Measurements from ENCODE around the gene VWA3A.
"Not testable (repeated sequence)": the region's sequence is repeated elsewhere in the genome, so short reads cannot be mapped to it uniquely, and the experiment has no call there.

Gene VWA3A

DNA sequence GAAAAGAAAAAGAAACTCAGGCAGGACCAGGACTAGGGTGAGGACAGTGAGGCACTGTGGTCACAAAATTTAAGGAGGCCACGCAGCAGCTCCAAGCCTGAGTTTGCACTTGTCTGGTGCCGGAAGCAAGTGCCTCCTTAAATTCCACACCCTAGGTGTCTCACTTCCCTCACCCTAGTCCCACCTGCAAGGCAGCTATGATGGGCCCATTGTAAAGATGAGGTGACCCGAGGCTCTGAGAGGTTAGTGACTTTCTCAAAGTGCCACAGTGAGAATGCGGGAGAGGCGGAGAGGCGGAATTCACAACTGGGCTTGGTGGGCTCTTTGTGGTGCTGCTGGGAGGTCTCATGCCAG lies 92.3 kb downstream of the VWA3A start:
- DNase-seq = no peak

DNA sequence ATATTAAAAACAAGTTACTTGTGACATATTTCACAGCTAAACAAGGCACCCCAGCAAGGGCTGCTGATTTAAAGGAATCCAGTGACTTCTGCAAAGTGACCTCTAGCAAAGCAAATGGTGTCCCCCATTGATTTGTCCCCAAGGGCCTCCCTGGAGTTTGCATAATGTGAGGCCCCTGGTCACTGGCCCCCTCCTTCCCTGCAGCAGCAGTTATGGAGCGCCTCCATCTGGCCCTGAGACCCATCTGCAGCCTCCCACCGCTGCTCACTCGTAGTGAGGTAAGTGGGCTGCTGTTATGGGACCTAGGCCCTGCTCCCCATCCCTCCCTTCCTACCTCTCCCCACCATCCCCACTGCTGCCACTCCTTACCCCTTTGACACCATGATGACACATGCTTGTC lies 94.2 kb downstream of the VWA3A start:
- no peak for DNase-seq

DNA sequence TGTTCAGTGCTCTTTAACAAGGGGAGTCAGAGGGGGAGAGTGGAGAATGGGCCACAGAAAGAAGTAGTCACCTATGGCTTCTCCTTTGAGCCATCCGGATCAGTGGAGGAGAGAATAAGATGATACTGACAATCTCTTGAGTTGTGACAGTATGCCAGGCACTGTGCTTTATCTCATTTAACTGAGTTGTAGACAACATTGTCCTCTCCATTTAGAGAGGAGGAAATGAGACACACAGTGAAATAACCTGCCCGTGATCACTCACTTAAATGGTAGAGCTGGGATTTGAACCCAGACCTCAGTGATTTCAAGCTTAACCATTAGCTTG lies 95.9 kb downstream of the VWA3A start:
- DNase-seq = no peak

DNA sequence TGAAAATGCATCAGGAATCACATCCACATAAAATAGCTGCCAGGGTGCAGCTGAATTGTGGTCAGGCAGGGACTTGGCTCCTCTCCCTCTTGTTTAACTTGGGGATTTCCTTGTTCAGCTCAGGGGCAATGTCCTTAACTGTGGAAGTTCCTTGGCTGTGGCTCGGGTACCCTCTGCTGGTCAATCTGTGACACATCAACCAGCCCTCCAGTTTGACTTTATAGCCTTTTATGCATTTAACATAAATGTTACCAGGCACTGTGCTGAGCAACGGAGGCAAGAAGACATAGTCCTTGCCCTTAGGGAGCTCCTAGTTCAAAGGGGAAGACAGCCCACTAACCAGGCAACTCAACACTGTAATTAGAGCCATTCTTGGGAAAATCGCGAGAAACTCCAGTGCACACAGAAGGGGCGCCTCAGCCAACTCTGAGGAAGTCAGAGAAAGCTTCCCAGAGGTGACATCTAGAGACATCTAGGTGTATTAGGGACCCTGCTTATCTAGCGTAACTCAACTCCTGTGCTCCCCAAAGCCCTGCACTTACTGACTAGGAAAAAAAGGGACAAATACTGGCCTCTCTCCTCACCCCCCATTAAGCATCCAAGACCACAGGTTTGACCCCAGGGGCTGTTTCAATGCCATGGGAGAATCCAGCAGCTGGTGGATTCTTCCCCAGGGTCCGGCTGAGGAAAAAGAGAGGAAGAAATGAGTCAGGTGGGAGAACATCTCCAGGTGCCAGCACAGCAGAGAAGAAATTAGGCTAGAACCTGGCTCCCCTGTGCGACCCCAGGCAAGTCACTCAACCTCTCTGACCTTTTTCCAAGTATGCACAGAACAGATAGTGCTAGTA lies 96.5 kb downstream of the VWA3A start:
- peak; percentile 70 for DNase-seq

DNA sequence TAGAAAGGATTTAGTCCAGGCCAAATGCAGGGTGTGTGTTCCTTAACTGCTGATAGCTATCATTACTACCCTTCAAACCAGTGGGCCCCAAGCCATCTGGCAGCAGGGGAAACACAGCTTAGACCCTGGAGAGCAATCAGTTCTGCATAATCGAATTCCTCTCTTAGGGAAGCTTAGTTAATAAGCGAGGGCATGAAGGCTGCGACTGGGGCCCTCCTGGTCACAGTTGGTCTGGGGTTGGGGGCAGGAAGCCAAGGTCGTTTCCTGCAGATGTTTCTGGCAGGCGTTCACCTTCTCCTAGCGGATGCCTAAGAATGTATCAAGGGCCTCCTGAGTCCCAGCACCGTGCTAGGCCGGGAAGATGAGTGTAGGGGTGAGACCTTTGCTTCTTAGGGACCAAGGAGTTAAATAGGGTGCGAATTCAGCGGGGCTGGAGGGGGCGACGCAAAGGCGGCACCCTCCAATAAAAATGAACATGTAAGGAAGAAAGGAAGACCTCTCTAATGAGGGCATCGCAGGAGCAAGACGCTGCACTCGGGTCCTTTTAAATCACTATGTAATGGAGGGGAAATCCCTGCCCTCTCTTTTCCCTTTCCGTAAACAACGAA lies 97.2 kb downstream of the VWA3A start:
- DNase-seq = peak; percentile 27

DNA sequence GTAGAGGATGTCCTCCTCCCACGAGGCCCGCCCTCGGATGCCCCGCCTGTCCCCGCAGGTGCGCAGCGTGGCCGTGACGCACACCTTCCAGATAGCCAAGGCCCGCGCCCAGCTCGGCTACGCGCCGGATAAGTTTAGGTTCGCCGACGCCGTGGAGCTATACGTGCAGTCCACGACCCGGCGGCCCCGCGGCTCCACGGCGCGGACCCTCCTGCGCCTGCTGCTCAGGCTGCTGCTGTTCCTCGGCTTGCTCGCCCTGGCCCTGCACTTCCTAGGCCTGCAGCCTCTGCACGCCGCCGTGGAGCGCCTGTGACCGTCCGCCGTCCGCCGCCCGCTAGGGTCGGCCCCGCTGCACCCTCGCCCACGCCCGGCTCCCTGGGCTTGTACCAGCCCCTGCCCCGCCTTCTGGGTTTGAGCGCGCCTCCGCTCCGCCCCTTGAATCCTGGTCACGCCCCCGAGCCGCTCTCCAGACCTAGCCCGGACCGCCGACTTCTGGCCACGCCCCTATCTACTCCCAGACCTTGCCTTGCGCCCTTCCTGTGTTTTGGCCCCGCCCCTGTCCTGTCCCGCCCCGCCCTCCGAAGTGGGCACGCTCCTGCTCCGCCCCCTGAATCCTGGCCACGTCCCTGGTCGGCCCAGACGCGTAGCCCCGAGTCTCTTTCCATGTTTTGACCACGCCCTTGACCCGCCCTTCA lies 97.9 kb downstream of the VWA3A start:
- DNase-seq = peak; percentile 99

DNA sequence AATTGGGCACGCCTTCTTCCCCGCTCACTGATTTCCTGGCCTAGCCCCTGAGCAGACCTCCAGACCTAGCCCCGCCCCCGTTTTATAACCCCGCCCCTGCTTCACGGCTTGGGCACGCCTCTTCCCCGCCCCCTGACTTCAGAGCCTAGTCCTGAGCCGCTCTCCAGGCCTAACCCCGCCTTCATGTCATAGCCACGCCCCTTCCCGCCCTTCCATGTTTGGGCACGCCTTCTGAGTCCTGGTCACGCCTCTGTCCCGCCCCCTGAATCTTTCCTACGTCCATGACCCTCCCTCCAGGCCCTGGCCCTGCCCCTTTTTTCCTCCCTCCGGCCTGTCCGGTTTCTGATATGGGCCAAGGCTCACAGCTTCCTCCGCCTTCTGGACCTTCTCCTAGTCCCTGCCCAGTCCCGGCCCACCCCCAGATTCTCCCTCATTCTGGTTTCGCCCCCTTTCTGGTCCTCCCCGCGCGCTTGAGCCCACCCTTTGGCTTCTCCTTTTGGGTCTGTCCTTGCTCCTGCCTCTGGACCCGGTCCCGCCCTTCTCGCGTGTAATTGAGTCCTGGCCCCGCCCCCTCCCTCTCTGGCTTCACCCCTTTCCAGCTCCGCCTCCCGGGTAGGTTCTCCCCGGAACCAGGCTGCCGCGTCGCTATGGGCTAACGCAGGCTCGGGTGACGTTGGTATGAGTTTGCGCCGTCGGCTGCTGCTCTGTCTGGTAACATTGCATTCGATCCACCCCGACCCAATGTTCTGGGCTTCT lies 98.6 kb downstream of the VWA3A start:
- peak; percentile 99 for DNase-seq

DNA sequence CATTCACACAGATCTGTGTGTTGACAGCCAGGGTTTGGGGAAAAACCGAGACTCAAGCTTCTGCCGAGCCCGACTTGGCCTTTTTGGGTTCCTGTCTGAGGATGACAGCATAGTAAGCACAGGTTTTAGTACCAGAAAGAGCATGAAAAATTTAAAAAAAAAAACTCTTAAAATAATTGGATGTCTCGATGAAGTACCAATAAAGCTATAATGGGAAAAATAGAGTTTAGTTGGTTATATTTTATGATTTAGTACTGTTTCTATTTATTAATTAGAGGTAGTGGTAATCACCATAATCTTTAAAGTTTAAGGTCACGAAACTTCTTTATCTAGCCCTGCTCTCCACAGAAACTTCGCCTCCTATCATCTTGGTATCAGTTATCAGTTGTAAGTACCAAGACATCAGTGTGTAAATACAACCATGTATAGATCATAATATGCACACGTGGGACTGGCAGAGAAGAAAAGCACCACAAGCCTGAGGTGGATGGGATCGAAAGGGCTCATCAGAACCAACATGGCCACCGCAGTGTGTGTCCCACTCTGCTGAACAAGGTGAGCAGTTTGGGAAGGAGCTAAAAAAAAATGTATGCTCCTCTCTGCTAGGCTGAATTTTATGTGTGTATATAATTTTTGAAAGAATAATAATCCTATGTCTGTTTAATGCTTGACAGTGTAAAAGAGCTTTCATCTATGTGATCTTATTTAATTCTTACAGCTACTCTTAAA lies 99.4 kb downstream of the VWA3A start:
- peak; percentile 44 for DNase-seq

DNA sequence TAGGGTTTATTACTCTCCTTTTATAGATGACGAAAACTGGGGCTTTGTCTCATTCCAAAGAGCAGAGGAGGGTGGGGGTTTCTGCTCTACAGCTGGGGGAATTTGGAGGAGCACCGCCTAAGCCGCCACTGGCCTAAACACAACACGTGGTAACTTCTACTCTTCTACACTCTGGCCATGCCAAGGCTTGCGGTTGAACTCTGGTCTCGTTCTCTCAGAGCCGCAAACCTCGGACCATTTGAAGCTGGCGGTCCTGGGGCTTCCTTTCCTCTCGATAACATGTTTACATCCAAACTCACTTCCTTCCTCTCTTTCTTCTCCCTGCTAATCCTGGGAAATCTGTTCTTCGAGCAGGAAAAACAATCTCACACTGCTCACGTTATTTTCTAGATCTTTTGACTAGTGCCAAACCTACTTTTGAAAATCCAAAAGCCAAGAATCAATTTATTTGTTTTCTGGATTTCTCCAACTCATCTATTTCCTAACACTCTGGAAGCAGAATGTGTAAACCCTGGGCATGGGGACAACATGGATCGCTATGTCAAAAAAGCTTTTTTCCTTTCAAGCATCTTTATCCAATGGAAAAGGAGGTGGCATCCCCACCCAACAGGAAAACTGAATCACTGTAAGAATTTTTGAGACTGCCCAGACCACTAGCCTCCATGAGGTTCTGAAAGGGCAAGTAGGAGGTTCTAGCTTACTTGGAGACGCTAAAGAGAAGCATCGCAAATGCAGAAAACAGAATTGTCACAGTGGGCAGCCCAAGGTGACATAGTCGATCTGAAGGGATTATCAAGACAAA lies 100.1 kb downstream of the VWA3A start:
- peak; percentile 82 for DNase-seq

DNA sequence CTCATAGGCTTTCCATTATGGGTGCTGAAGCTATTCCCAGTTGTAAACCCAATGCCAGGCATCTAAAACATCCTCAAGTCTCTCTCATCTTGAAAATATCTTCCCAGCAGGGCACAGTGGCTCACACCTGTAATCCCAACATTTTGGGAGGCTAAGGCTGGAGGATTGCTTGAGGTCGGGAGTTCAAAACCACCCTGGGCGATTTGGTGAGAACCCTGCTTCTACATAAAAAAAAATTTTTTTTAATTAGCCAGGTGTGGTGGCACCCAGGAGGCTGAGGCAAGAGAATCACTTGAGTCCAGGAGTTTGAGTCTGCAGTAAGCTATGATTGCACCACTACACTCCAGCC lies 100.7 kb downstream of the VWA3A start:
- DNase-seq = no peak

DNA sequence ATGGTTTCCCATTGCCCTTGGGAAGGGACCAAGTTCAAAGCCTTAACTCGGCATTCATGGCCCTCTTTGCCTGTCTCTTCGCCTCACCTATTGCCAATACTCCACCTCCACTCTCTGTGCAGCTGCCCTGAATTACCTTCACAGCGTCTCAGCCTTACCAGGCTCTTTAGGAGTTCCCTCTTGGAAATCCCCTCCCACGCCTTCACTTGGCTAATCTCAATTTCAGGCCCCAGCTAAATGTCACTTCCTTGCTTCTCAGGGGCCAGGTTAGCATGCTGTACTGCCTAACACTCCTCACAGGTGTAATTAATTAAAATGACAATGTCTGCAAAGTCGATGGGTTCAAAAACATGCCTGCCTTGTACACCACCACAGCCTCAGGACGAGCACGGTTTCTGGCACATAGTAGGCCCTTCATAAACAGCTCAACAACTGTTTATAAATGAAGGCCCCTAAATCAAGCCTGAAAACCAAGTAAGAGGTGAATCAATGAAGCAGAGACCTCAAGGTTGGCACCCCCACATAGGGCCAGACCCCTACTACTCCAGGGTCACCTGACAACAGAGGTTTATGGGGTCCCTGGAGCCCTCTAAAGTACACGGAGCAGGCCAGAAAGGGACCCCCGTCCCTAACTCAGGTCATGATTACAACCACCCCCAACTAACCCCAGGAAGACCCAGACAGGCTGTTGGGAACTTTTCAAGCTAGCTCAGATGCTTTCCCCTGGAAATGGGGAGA lies 102.5 kb downstream of the VWA3A start:
- DNase-seq = no peak

DNA sequence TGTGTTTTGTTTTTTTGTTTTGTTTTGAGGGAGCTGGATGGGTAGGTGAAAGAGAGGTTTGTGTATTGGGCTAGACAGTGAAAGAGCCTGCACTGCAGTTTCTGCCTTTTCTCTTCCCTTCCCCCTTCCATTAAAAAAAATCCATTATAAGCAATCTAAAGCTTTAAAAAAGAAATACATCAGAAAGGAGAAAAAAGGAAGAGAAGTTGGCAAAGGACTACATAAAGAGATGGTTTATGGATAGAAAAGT lies 103.0 kb downstream of the VWA3A start:
- no peak for DNase-seq

DNA sequence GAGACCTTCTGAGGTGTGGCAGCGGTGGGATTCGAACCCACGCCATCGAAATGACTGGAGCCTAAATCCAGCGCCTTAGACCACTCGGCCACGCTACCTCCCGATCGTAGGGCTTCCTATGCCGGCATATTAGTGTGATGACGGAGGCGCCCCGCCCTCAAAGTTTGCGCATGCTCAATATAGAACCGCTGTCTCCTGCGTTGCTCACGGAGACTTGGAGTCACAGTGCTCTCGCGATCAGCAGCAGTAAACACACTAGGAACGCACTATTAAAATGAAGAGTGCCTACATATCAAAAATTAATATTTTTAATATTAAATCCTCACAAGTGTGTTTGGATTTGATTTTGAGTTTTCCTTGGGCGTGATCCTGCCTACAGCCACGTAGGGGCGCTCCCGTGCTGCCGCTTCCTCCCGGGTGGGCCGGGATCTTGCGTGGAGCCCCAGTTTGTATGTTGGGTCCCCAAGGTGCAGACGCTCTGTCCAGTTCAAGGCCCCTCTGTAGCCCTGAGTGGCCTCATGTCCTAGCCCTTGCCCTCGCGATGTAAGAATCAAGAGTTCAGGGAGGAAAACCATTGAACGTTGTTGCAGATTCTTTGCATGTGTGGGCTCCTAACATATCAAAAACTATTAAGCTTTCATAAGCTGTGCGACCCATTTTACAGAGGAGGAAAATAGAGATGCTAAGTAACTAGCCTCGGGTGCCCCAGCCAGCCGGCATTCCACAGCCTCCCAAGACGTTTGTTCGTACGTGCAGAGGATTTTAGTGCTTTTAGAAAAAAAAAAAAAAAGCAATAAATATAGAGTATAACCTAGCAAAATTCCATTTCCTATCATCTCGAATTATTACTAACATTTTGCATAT lies 103.6 kb downstream of the VWA3A start:
- DNase-seq = peak; percentile 91

DNA sequence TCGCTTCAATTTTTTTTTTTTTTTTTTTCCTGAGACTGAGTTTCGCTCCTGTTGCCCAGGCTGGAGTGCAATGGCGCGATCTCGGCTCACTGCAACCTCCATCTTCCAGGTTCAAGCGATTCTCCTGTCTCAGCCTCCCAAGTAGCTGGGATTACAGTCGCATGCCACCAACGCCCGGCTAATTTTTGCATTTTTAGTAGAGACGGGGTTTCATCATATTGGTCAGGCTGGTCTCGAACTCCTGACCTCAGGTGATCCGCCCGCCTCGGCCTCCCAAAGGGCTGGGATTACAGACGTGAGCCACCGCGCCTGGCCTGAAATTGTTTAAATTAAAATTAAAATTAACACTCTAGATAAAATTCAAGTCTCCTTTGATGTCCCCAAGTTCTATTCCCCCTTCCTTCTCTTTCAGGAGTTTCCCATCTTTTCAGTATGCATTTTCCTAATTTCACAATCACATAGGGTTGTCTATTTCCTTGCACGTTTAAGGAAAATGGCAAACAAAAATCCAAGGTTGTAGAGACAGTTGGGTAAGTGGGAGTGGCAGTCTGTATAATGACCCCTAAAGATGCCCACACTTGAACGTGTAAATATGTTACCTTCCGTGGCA lies 104.3 kb downstream of the VWA3A start:
- not testable (repeated sequence) for DNase-seq

DNA sequence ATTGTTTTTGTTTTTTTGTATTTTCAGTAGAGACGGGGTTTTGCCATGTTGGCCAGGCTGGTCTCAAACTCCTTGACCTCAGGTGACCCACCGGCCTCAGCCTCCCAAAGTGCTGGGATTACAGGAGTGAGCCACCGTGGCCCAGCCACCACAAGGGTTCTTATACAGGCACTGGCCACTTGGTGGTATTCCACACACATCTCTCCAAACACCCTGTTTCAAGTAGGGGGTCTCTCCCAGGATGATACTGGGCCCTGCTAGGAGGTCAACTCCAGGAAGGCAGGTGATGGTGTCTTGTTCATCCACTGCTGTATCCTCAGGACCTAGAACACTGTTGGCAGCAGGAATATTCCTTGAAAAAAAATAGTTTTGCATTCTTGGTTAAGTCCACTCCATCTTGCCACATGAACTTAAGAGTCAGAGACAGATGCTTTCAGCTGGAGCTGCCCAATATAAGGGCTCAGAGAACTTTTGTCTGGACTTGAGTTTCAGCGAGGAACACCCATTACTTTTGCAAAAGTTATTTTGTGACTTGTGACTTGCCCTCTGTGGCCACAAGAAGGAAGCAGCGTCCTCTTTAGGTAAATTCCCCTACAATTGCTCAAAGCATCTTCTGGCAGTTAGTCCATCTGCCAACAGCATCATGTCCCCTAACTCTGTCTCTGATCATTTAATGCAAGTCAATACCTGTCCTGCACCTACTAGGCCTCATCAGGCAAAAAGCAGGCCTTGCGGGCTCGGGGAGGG lies 106.4 kb downstream of the VWA3A start:
- DNase-seq = no peak

DNA sequence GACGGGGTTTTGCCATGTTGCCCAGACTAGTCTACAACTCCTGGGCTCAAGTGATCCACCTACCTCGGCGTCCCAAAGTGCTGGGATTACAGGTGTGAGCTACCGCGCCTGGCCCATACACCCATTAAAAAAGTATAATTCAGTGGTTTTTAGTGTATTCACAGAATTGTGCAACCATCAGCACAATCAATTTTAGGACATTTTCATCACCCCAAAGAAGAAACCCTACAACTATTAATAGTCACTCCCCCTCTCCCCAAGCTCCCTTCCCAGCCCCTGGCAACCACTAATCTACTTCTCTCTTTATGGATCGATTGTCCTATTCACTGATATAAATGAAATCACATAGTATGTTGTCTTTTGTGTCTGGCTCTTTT lies 109.9 kb downstream of the VWA3A start:
- DNase-seq = no peak

DNA sequence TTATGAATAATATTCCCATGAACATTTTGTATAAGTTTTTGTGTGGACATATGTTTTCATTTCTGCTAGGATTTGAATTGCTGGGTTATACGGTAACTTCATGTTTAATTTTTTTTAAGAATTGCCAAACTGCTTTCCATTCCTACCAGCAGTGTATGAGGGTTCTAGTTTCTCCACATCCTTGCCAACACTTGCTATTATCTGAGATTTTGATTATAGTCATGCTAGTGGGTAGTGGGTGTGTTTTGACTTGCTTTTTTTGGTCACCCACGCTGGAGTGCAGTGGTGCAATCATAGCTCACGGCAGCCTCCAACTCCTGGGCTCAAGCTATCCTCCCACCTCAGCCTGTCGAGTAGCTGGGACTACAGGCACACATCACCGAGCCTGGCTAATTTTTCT lies 110.8 kb downstream of the VWA3A start:
- DNase-seq = no peak

DNA sequence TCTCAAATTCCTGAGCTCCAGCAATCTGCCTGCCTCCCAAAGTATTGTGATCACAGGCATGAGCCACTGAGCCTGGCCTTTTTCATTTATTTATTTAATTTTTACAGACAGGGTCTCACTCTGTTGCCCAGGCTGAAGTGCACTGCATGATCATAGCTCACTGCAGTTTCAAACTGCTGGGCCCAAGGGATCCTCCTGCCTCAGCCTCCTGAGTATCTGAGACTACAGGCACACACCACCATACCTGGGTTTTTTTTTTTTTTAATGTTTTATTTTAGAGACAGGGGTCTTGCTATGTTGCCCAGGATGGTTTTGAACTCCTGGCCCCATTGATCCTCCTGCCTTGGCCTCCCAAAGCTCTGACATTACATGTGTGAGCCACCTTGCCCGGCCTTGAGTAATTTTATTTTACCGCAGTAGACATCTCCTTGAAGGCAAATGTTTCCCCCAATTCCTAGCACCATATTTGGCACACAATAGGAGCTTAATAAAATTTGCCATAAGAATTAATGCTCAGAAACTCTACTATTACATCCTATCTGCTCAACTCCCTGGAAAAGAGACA lies 111.8 kb downstream of the VWA3A start:
- DNase-seq = no peak

DNA sequence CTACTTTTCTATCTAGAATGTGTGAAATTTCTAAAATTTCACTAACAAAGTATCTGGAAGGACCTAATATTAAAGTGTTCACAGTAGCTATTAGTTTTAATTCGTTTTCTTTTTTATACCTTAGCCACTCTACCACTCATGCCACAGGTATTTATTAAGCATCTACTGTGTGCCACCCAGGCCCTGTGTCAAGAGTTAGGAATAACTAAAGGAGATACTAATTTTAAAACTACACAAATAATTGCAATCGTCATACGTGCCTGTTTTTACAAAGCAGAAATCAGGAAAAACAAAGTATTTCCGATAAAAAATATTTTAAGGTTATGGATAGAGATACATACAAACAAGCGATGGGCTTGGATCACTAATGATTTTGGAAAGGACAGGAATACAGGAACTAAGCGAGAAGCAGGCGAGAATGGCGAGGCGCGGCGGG lies 113.3 kb downstream of the VWA3A start:
- no peak for DNase-seq
